Measurements from ENCODE around the gene IQSEC1.
"Not testable (repeated sequence)": the region's sequence is repeated elsewhere in the genome, so short reads cannot be mapped to it uniquely, and the experiment has no call there.

DNA sequence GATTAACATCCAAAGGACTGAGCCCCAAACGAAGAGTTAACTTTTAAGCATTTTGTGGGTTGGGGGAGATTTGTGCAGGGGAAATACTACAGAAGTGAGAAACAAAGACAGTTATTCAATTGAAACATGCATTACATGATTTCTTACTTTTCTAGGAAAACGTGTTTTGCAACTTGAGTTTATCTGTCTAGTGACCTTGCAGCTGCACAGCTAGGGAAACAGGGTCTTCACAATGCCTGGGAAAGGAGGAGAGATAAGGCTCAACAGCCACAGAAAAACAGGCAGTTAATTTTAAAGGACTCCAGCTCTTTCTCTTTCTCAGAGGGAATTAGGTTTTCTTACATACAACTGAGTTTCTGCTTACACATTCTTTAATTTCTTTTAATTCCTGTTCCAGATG lies 194.5 kb downstream of the IQSEC1 start:
- not testable (repeated sequence) for TF ChIP-seq POLR2A, POLR2AphosphoS5 (IDR thresholded peaks at IDR 0.05; ENCODE audit: low read depth, low read length)
